D721Med (cell line): ENCODE results near the gene ARHGAP24.

ENCODE experiments used
- DNase-seq: peaks from one replicate; pipeline ENCODE4 v3.0.0; 2011; ENCODE audit warnings: low spot score; ENCODE audit not compliant: insufficient read length
- FAIRE-seq: peaks from 2 replicates; lab custom pipeline; 2011; peaks lifted over from hg19 to GRCh38; lab: Jason Lieb, UNC
- TF ChIP-seq, protein P1 (sequence below): IDR thresholded peaks from 2 replicates; pipeline ENCODE4 v1.5.1; 2012; ENCODE audit warnings: mild to moderate bottlenecking, control low read depth; ENCODE audit not compliant: insufficient read depth; ENCODE audit errors: missing control alignments

ARHGAP24 gene

DNA sequence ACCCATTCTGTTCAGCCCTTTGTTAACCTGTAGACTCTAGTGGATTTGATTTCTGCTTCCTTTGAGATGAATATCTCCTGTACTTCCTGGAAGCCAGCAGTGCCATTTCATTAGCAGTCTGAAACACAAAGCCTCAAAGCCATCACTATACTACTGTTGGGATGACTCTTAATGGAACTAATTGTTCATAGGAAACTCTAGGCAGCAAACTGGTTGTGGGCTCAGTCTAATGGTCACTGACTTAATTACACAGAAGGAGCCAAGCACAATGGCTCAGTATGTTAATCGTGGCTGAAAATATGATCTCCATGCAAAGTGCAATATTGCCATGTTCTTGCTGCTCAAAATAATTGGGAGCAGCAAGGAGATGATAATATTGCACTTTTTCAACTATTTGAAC, 262.3 kb downstream of the ARHGAP24 start:
- no peak for DNase-seq
- FAIRE-seq, result no peak
- TF ChIP-seq, protein P1, sequence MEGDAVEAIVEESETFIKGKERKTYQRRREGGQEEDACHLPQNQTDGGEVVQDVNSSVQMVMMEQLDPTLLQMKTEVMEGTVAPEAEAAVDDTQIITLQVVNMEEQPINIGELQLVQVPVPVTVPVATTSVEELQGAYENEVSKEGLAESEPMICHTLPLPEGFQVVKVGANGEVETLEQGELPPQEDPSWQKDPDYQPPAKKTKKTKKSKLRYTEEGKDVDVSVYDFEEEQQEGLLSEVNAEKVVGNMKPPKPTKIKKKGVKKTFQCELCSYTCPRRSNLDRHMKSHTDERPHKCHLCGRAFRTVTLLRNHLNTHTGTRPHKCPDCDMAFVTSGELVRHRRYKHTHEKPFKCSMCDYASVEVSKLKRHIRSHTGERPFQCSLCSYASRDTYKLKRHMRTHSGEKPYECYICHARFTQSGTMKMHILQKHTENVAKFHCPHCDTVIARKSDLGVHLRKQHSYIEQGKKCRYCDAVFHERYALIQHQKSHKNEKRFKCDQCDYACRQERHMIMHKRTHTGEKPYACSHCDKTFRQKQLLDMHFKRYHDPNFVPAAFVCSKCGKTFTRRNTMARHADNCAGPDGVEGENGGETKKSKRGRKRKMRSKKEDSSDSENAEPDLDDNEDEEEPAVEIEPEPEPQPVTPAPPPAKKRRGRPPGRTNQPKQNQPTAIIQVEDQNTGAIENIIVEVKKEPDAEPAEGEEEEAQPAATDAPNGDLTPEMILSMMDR, result no peak

DNA sequence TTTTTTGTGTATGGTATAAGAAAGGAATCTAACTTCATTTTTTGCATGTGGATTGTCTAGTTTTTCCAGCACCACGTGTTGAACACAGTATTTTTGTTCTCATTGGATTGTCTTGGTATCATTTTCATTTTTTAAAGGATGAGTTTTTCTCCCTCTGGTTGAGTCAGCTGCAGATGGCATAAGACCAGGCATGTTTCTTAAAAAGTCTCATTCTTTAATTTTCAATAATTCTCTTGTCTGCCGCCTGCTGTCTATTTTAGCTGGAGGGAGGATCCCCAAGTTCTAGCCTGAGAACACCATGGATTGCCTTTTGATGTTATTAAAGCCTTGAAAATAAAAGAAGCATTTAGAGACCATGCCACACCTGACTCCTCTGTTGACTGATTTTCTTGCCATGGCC, 263.8 kb downstream of the ARHGAP24 start:
- DNase-seq (no peak), FAIRE-seq (no peak)
- TF ChIP-seq, protein P1, result no peak

DNA sequence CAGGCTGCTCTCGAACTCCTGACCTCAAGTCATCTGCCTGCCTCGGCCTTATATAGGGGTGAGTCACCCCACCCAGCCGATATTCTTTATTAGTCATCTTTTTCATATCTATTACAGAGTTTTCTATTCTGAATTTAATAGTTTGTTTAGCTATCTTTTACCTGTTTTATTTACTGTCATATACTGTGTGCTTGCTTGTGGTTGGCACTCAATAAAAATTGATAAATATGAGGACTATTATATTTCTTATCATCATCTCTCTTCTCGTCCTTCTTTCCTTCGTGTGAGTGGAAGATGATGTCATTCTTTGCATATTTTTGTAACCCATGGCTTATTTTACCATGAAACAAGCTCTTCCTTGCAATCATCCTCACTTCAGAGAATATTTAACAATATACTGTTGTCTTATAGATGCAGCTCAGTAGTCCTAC, 265.5 kb downstream of the ARHGAP24 start:
- TF ChIP-seq, protein P1, result no peak
- no peak for FAIRE-seq
- DNase-seq, result no peak

DNA sequence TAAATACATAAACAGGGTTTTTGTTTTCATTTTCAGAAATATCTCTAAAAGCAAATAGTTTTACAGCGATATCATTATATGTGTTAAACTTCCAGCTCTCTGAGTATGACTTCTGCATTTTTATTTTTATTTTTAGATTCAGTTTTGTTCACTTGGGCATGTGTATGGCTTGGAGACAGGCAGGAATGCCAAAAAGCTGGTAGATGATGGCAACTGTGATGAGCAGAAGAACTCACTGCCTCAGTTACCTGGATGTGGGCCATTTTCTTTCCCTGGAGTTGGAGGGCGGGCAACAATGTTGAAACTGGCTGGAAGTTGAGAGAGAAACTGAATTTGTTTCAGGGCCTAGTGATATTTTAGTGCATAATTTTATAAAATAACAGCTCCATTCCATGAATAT, 266.4 kb downstream of the ARHGAP24 start:
- no peak for DNase-seq
- TF ChIP-seq, protein P1, result no peak
- no peak for FAIRE-seq

DNA sequence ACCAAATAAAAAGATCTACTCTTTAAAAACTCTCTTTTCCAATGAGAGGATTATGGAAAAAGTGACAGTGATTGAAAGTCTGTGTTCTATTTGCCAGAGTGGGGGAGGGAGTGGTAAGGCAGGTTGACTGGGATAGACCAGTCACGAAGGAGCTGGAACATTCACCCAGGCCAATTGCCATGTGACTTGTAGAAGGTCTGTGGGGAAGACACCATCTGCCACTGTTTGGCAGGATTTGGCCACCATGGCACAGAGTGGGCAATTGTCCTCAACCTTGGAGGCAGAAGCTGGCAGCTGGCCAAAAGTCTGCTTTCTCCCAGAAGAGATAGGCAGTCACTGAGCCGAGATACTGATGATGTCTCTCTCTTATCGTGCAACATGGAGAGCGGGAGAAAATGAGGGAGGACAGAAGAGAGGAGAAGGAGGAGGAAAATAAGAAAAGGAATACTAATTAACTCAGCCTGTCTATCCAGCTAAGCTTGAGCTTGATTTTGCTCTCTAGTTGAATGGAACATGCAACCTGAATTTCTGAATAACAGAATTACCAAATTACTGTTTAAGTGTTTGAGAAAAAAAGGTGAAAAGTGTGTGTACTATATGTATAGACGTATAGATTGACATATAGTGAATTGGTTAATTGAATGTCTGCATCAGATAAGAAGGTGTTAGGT, 267.1 kb downstream of the ARHGAP24 start:
- peak; percentile 25 for FAIRE-seq
- TF ChIP-seq, protein P1, result no peak
- DNase-seq, result no peak

DNA sequence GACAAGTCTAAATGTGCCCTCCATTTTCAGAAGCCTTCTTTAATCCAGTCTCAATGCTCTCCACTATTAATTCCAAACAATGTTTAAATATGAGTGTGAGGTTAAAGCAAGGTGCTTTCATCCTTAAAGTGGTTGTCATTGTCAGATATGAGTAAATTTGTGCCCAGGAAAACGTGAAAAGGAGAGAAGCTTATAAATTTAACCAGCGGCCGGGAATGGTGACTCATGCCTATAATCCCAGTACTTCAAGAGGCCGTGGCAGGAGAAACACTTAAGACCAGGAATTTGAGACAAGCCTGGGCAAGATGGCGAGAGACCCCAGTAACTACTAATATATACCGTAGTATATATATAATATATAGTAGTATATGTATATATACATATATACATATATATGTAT, 270.0 kb downstream of the ARHGAP24 start:
- TF ChIP-seq, protein P1, result no peak
- no peak for DNase-seq
- no peak for FAIRE-seq

DNA sequence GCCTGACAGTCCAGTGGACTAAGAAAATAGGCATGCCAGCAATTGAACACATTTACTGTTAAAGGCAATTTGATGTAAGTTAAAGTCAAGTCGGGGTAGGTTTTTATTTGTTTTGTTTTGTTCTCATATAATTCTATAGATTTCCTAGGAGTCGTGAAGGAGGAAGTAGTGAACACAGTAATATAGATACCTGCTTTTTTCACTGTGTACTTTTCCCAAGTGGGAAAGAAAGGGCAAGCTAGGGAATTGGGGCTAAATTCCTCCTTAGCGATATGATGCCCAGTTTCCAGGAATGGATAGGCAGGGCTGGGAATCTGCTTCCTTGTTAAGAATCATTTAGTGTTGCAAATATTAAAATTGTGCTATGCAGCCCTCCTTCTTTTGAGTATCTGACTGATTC, 271.0 kb downstream of the ARHGAP24 start:
- DNase-seq (no peak), FAIRE-seq (no peak)
- TF ChIP-seq, protein P1, result no peak
